Measurements from ENCODE around the gene HOXD1.

The HOXD1 gene

GRCh38 chr2:176146101-176146500, 42.4 kb upstream of the HOXD1 start:
- H3K27ac ChIP-seq (ENCODE audit: low read length): no peak overlapping the region
- H3K27me3 ChIP-seq (ENCODE audit: insufficient read depth, low read length, poor library complexity): no peaks in the 10 kb centered on the region
- TF ChIP-seq CTCF (IDR thresholded peaks at IDR 0.05; ENCODE audit: borderline replicate concordance, extremely low read depth, low read length, poor library complexity, severe bottlenecking) (no peak), EZH2 (IDR thresholded peaks at IDR 0.05; ENCODE audit: borderline replicate concordance, low read depth, low read length, severe bottlenecking) (no peak)
- no peaks in the 10 kb centered on the region for H4K20me1 ChIP-seq (ENCODE audit: insufficient read depth, low read length)
- no peak overlapping the region for H2AFZ ChIP-seq (ENCODE audit: low read depth, low read length)
- no peak overlapping the region for H3K9ac ChIP-seq (ENCODE audit: low read depth, low read length)
- no peak for DNase-seq
- no peak for ATAC-seq (ENCODE audit: insufficient read depth, low read depth)
- H3K4me1 ChIP-seq (ENCODE audit: insufficient read depth, low read length): 0 out of 2 replicates have a peak, but pooled peaks cover under 1% of the 10 kb centered on the region
- no peaks in the 10 kb centered on the region for H3K79me2 ChIP-seq (ENCODE audit: insufficient read depth, low read length)
- no peaks in the 10 kb centered on the region for H3K9me3 ChIP-seq (ENCODE audit: insufficient read depth, low read length, severe bottlenecking)
- H3K4me3 ChIP-seq (ENCODE audit: low read depth in 1 of 2, low read length in 2 of 2): no peak overlapping the region
- H3K36me3 ChIP-seq (ENCODE audit: insufficient read depth, low read length): no peaks in the 10 kb centered on the region
- H3K4me2 ChIP-seq (ENCODE audit: insufficient read depth, low read length): no peak overlapping the region

DNA sequence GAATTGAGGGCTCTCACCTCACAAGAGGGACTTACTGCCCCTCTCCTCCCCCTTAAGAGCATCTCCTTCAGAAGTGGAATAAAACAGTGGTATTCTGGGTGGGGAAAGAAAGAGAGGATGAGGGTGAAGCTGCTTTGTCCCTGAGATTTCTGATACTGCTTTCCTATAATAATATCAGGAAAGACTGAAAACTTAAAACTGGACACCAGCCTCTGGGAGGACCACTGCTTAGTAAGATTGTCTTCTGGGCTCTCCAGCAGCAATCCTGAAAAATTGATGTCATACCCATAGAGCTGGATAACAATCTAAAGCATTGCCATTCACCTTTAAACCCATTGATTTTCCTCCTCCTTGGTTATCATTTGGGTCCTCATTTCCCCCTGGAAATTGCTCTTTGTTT, 41.8 kb upstream of the HOXD1 start:
- Histone ChIP-seq H3K4me2 (ENCODE audit: insufficient read depth, low read length) (no peak overlapping the region), H3K4me1 (ENCODE audit: insufficient read depth, low read length) (no peaks in the 10 kb centered on the region), H3K79me2 (ENCODE audit: insufficient read depth, low read length) (no peaks in the 10 kb centered on the region), H3K27ac (ENCODE audit: low read length) (no peak overlapping the region), H3K36me3 (ENCODE audit: insufficient read depth, low read length) (no peaks in the 10 kb centered on the region), H3K9ac (ENCODE audit: low read depth, low read length) (no peak overlapping the region), H2AFZ (ENCODE audit: low read depth, low read length) (no peak overlapping the region), H3K4me3 (ENCODE audit: low read depth in 1 of 2, low read length in 2 of 2) (no peak overlapping the region), H3K27me3 (ENCODE audit: insufficient read depth, low read length, poor library complexity) (no peaks in the 10 kb centered on the region), H4K20me1 (ENCODE audit: insufficient read depth, low read length) (no peaks in the 10 kb centered on the region), H3K9me3 (ENCODE audit: insufficient read depth, low read length, severe bottlenecking) (no peaks in the 10 kb centered on the region)
- TF ChIP-seq EZH2 (IDR thresholded peaks at IDR 0.05; ENCODE audit: borderline replicate concordance, low read depth, low read length, severe bottlenecking) (no peak), CTCF (IDR thresholded peaks at IDR 0.05; ENCODE audit: borderline replicate concordance, extremely low read depth, low read length, poor library complexity, severe bottlenecking) (no peak)
- DNase-seq (no peak), ATAC-seq (ENCODE audit: insufficient read depth, low read depth) (no peak)

GRCh38 chr2:176147210-176147799, 41.2 kb upstream of the HOXD1 start:
- Histone ChIP-seq H3K4me1 (ENCODE audit: insufficient read depth, low read length) (no peaks in the 10 kb centered on the region), H3K9ac (ENCODE audit: low read depth, low read length) (no peak overlapping the region), H3K36me3 (ENCODE audit: insufficient read depth, low read length) (no peaks in the 10 kb centered on the region), H3K27ac (ENCODE audit: low read length) (no peak overlapping the region), H4K20me1 (ENCODE audit: insufficient read depth, low read length) (no peaks in the 10 kb centered on the region), H3K4me3 (ENCODE audit: low read depth in 1 of 2, low read length in 2 of 2) (no peak overlapping the region), H2AFZ (ENCODE audit: low read depth, low read length) (no peak overlapping the region), H3K4me2 (ENCODE audit: insufficient read depth, low read length) (no peak overlapping the region), H3K27me3 (ENCODE audit: insufficient read depth, low read length, poor library complexity) (no peaks in the 10 kb centered on the region), H3K9me3 (ENCODE audit: insufficient read depth, low read length, severe bottlenecking) (no peaks in the 10 kb centered on the region), H3K79me2 (ENCODE audit: insufficient read depth, low read length) (no peaks in the 10 kb centered on the region)
- no peak for TF ChIP-seq EZH2 (IDR thresholded peaks at IDR 0.05; ENCODE audit: borderline replicate concordance, low read depth, low read length, severe bottlenecking)
- no peak for TF ChIP-seq CTCF (IDR thresholded peaks at IDR 0.05; ENCODE audit: borderline replicate concordance, extremely low read depth, low read length, poor library complexity, severe bottlenecking)
- ATAC-seq (ENCODE audit: insufficient read depth, low read depth) (no peak), DNase-seq (no peak)

Data from DND-41 (cell line).